GM13976 (cell line): Measurements from ENCODE around the gene GABRG3.
"Not testable (repeated sequence)": the region's sequence is repeated elsewhere in the genome, so short reads cannot be mapped to it uniquely, and the experiment has no call there.

ENCODE experiments used
- DNase-seq: peaks from one replicate; pipeline ENCODE4 v3.0.0; 2012; ENCODE audit warnings: low spot score
- in situ Hi-C: fragments of 300-500 bp; cut with MboI; formaldehyde crosslinking; loops from one replicate; pipeline ENCODE4 v1.12.0; 2022; ENCODE audit warnings: low sequenced_read_pairs, mixed read lengths, inconsistent platforms; ENCODE audit not compliant: unreplicated experiment
- TF ChIP-seq, protein P1 (sequence below): IDR thresholded peaks from 2 replicates; pipeline ENCODE4 v1.5.1; 2012; ENCODE audit warnings: borderline replicate concordance, mild to moderate bottlenecking; ENCODE audit not compliant: insufficient read depth; ENCODE audit errors: extremely low read depth, missing control alignments, control extremely low read depth

Gene GABRG3

GRCh38 chr15:27365456-27365855, 394.5 kb downstream of the GABRG3 start:
- DNase-seq = no peak
- TF ChIP-seq, protein P1, sequence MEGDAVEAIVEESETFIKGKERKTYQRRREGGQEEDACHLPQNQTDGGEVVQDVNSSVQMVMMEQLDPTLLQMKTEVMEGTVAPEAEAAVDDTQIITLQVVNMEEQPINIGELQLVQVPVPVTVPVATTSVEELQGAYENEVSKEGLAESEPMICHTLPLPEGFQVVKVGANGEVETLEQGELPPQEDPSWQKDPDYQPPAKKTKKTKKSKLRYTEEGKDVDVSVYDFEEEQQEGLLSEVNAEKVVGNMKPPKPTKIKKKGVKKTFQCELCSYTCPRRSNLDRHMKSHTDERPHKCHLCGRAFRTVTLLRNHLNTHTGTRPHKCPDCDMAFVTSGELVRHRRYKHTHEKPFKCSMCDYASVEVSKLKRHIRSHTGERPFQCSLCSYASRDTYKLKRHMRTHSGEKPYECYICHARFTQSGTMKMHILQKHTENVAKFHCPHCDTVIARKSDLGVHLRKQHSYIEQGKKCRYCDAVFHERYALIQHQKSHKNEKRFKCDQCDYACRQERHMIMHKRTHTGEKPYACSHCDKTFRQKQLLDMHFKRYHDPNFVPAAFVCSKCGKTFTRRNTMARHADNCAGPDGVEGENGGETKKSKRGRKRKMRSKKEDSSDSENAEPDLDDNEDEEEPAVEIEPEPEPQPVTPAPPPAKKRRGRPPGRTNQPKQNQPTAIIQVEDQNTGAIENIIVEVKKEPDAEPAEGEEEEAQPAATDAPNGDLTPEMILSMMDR = no peak
- in situ Hi-C loops = no loop called here

DNA sequence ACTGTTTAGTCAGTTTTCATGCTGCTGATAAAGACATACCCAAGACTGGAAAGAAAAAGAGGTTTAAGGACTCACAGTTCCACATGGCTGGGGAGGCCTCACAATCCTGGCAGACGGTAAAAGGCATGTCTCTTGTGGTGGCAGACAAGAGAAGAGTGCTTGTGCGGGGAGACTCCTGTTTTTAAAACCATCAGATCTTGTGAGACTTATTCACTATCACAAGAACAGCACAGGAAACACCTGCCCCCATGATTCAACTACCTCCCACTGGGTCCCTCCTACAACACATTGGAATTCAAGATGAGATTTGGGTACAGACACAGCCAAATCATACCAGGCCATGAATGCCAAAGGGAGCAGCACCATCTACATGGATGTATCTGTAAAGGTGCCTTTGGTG, 406.4 kb downstream of the GABRG3 start:
- in situ Hi-C loops, DNase-seq: not testable (repeated sequence)

DNA sequence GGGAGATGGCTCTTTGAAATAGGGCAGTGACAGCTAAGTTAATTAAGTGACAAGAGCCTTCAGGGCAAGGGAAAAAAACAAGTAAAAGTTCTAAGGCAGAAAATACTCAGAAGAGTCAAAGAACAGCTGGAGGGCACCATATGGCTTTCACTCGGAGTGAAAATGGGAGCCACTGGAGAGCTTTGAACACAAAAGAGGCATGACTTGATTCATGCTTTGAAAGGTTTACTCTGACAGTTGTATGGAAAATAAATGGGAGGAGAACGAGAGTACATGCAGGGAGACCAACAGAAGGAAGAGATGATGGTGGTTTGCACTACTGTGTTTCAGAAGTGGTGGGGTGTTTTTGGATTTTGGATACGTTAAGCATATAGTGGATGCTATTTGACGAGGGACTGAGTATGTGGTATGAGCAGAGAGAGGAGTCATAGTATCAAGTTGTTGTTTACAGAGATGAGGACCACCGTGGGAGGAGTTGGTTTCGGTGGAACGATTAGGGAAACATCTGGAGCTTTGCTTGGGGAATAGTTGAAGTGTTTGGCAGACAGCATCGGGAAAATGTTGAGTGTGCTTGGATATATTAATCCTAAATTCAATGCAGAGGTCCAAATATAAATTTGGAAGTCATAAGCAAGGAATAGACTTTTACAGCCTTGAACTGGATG, 411.5 kb downstream of the GABRG3 start:
- in situ Hi-C loops = no loop called here
- TF ChIP-seq, protein P1 = no peak
- no peak for DNase-seq

- TF ChIP-seq, protein P1 = no peak
- in situ Hi-C loops = no loop called here
- DNase-seq = no peak
These were observed 412.7 kb downstream of the GABRG3 start for GRCh38 chr15:27383726-27384125.

- in situ Hi-C loops = no loop called here
- DNase-seq = no peak
- TF ChIP-seq, protein P1 = no peak
These were observed 421.2 kb downstream of the GABRG3 start for GRCh38 chr15:27392163-27392562.

DNA sequence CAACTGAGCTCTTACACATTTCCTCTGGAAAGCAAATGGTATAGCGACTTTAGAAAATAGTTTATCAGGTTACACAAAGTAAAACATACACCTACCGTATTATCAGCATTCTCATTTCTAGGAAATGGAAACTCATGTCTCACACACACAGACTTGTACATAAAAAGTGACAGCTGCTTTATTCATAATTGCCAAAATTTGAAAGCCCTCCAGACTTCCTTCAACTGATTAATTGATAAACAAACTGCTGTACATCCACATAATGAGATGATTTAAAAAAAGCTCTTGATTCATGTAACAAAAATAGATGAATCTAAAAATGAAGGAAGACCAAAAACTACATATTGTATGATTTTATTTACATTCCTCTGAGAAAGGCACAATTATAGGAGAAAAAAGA, 425.5 kb downstream of the GABRG3 start:
- no peak for DNase-seq
- TF ChIP-seq, protein P1 = no peak
- in situ Hi-C loops = no loop called here

DNA sequence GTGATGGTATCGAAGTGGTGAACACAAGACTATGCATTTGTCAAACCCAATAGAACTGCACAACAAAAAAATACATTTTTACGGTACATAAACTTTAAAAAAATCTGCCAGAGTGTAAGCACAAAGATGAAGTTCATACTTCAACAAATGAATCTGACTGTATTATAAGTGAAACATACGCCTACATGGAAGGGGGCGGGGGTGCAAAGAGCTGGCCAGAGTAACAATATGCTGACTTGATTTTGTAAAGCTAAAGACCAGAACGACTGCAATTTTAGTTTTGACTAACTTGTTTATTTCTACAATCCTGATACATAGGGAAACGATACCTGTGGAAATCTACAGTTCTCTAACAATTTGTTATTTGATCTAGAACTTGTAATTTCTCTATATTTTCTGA, 426.0 kb downstream of the GABRG3 start:
- in situ Hi-C loops = no loop called here
- TF ChIP-seq, protein P1 = no peak
- DNase-seq = no peak
